ENCODE measurements around the gene PTGFRN. TPM values are rescaled to one million over a fixed set of nuclear protein-coding genes. Genes with fewer than 3 reads are reported as not detected.
A peak's percentile ranks its signal among the peaks of the same experiment; 100 is the strongest.

Gene PTGFRN
- total RNA-seq, 1 donor from 2014 or later, result 119 TPM

- DNase-seq (ENCODE audit: missing footprints), result no peak
- no peak for ATAC-seq
Observed at GRCh38 chr1:117009132-117009531, 99.4 kb downstream of the PTGFRN start.

GRCh38 chr1:117010310-117010969, 100.7 kb downstream of the PTGFRN start:
- DNase-seq (ENCODE audit: missing footprints) (no peak), ATAC-seq (no peak)
- intact Hi-C loops (cut with DNase I), result no loop called here

More at GRCh38 chr1:117009132-117009531, 99.4 kb downstream of the PTGFRN start:
- intact Hi-C loops (cut with DNase I), result no loop called here

GRCh38 chr1:117011334-117011733, 101.6 kb downstream of the PTGFRN start:
- no peak for ATAC-seq
- no peak for DNase-seq (ENCODE audit: missing footprints)
- intact Hi-C loops (cut with DNase I), result no loop called here

GRCh38 chr1:117013309-117013858, 103.7 kb downstream of the PTGFRN start:
- intact Hi-C loops (cut with DNase I), result no loop called here
- ATAC-seq (no peak), DNase-seq (ENCODE audit: missing footprints) (no peak)

- no peak for DNase-seq (ENCODE audit: missing footprints)
- intact Hi-C loops (cut with DNase I), result no loop called here
- no peak for ATAC-seq
Observed at GRCh38 chr1:117014209-117014608, 104.5 kb downstream of the PTGFRN start.

GRCh38 chr1:117015724-117016123, 106.0 kb downstream of the PTGFRN start:
- DNase-seq (ENCODE audit: missing footprints), result no peak
- intact Hi-C loops (cut with DNase I), result no loop called here
- ATAC-seq, result no peak

GRCh38 chr1:117017062-117017461, 107.3 kb downstream of the PTGFRN start:
- intact Hi-C loops (cut with DNase I), result no loop called here
- ATAC-seq (peak; percentile 13), DNase-seq (ENCODE audit: missing footprints) (no peak)

- ATAC-seq, result peak; percentile 87
- intact Hi-C loops (cut with DNase I), result no loop called here
- DNase-seq (ENCODE audit: missing footprints), result peak; percentile 65
Observed at GRCh38 chr1:117017648-117018047, 107.9 kb downstream of the PTGFRN start.

GRCh38 chr1:117020526-117021156, 110.9 kb downstream of the PTGFRN start:
- ATAC-seq, result no peak
- intact Hi-C loops (cut with DNase I), result no loop called here

GRCh38 chr1:117022114-117022513, 112.4 kb downstream of the PTGFRN start:
- ATAC-seq, result no peak
- intact Hi-C loops (cut with DNase I), result no loop called here
- DNase-seq (ENCODE audit: missing footprints), result no peak

More at GRCh38 chr1:117020526-117021156, 110.9 kb downstream of the PTGFRN start:
- no peak for DNase-seq (ENCODE audit: missing footprints)

- intact Hi-C loops (cut with DNase I), result no loop called here
Observed at GRCh38 chr1:117025568-117025967, 115.9 kb downstream of the PTGFRN start.

GRCh38 chr1:117026361-117026760, 116.6 kb downstream of the PTGFRN start:
- intact Hi-C loops (cut with DNase I), result no loop called here
- DNase-seq (ENCODE audit: missing footprints) (no peak), ATAC-seq (no peak)

More at GRCh38 chr1:117025568-117025967, 115.9 kb downstream of the PTGFRN start:
- DNase-seq (ENCODE audit: missing footprints) (no peak), ATAC-seq (no peak)

- no peak for DNase-seq (ENCODE audit: missing footprints)
- intact Hi-C loops (cut with DNase I), result no loop called here
- no peak for ATAC-seq
Observed at GRCh38 chr1:117029685-117030084, 120.0 kb downstream of the PTGFRN start.

GRCh38 chr1:117030271-117030877, 120.7 kb downstream of the PTGFRN start:
- intact Hi-C loops (cut with DNase I), result no loop called here
- DNase-seq (ENCODE audit: missing footprints) (no peak), ATAC-seq (no peak)

- intact Hi-C loops (cut with DNase I), result no loop called here
Observed at GRCh38 chr1:117032266-117032665, 122.5 kb downstream of the PTGFRN start.

GRCh38 chr1:117032681-117033539, 123.2 kb downstream of the PTGFRN start:
- no peak for ATAC-seq
- no peak for DNase-seq (ENCODE audit: missing footprints)
- intact Hi-C loops (cut with DNase I), result no loop called here

More at GRCh38 chr1:117032266-117032665, 122.5 kb downstream of the PTGFRN start:
- ATAC-seq (no peak), DNase-seq (ENCODE audit: missing footprints) (no peak)

- intact Hi-C loops (cut with DNase I), result no loop called here
- no peak for DNase-seq (ENCODE audit: missing footprints)
Observed at GRCh38 chr1:117033772-117034171, 124.1 kb downstream of the PTGFRN start.

GRCh38 chr1:117034791-117035290, 125.1 kb downstream of the PTGFRN start:
- intact Hi-C loops (cut with DNase I), result no loop called here
- DNase-seq (ENCODE audit: missing footprints) (no peak), ATAC-seq (no peak)

More at GRCh38 chr1:117033772-117034171, 124.1 kb downstream of the PTGFRN start:
- ATAC-seq, result no peak

GRCh38 chr1:117036018-117036461, 126.3 kb downstream of the PTGFRN start:
- intact Hi-C loops (cut with DNase I), result no loop called here
- no peak for ATAC-seq
- DNase-seq (ENCODE audit: missing footprints), result no peak

Data from Right ventricle myocardium inferior (tissue), 1 donor.